Measurements from ENCODE around the gene IL16.

- no peak for TF ChIP-seq POLR2A (IDR thresholded peaks at IDR 0.05; ENCODE audit: low read depth, low read length)
- TF ChIP-seq TAF1 (IDR thresholded peaks at IDR 0.05; ENCODE audit: borderline replicate concordance, low read depth, low read length) = no peak
These were observed 38.8 kb upstream of the IL16 start for GRCh38 chr15:81157939-81158223.
